Endodermal cell (in vitro differentiated cells): ENCODE data around the gene PHF12. TPM values are rescaled to one million over a fixed set of nuclear protein-coding genes. Genes with fewer than 3 reads are reported as not detected.

Experiments
- DNase-seq: peaks from one replicate; pipeline ENCODE4 v3.0.0-alpha.2; 2017
- H3K27ac ChIP-seq: 2 replicates; pipeline ENCODE4 v1.5.1; 2013; ENCODE audit warnings: mild to moderate bottlenecking, low read depth, low read length, moderate library complexity
- H3K27me3 ChIP-seq: 2 replicates; pipeline ENCODE4 v1.6.1; 2013; ENCODE audit warnings: mild to moderate bottlenecking, low read length, moderate library complexity; ENCODE audit not compliant: insufficient read depth, control insufficient read depth, poor library complexity, severe bottlenecking
- H3K36me3 ChIP-seq: 2 replicates; pipeline ENCODE4 v1.7.0; 2013; ENCODE audit warnings: mild to moderate bottlenecking, low read length, moderate library complexity; ENCODE audit not compliant: control insufficient read depth, insufficient read depth
- H3K4me1 ChIP-seq: one replicate; pipeline ENCODE4 v1.7.0; 2013; ENCODE audit warnings: low read length; ENCODE audit not compliant: control insufficient read depth, insufficient read depth
- H3K4me3 ChIP-seq: 2 replicates; pipeline ENCODE4 v1.5.1; 2013; ENCODE audit warnings: mild to moderate bottlenecking, low read length, moderate library complexity
- H3K9ac ChIP-seq: 2 replicates; pipeline ENCODE4 v1.6.1; 2013; ENCODE audit warnings: mild to moderate bottlenecking, low read length, moderate library complexity; ENCODE audit not compliant: poor library complexity, severe bottlenecking; ENCODE audit errors: extremely low read depth
- H3K9me3 ChIP-seq: 2 replicates; pipeline ENCODE4 v1.6.1; 2013; ENCODE audit warnings: mild to moderate bottlenecking, low read length, moderate library complexity; ENCODE audit not compliant: control insufficient read depth
- H3K27ac Mint-ChIP-seq: 2 replicates; pipeline ENCODE4 v1.8.0; 2020; ENCODE audit warnings: mixed read lengths
- H3K27me3 Mint-ChIP-seq: 2 replicates; pipeline ENCODE4 v1.8.0; 2021; ENCODE audit warnings: mild to moderate bottlenecking, mixed read lengths; ENCODE audit not compliant: insufficient read depth
- H3K36me3 Mint-ChIP-seq: 2 replicates; pipeline ENCODE4 v1.8.0; 2020; ENCODE audit warnings: low read depth, mixed read lengths
- H3K4me1 Mint-ChIP-seq: 2 replicates; pipeline ENCODE4 v1.8.0; 2020; ENCODE audit warnings: mixed read lengths
- H3K4me3 Mint-ChIP-seq: 2 replicates; pipeline ENCODE4 v1.8.0; 2020; ENCODE audit warnings: mild to moderate bottlenecking, moderate library complexity, mixed read lengths
- H3K9me3 Mint-ChIP-seq: 2 replicates; pipeline ENCODE4 v1.8.0; 2020; ENCODE audit warnings: mild to moderate bottlenecking, mixed read lengths
- CTCF ChIP-seq: fragments of 200-600 bp; sonication (generic); conservative IDR thresholded peaks from 2 replicates; pipeline ENCODE4 v1.5.0; 2021; ENCODE audit warnings: antibody characterized with exemption, mild to moderate bottlenecking
- WGBS, 2 experiments: methylation state at CpG; one replicate each; pipeline versions ENCODE4 v1.1.5 to v1.1.7; 2013; ENCODE audit warnings: missing lambda C conversion rate in 2 of 2, mixed read lengths in 1 of 2; ENCODE audit not compliant: insufficient coverage in 1 of 2, insufficient read length in 1 of 2; 5-methylcytosine and 5-hydroxymethylcytosine counted together
- total RNA-seq, 2 donors: library from RNA; stranded (reverse); fragmentation: NEBNext Ultra II Directional in 1 of 2; extraction: Animal tissue kit (Norgen Biotek cat#: 25700) in 1 of 2; gene quantifications; 2 replicates in 1 of 2; 3 replicates in 1 of 2; pipeline ENCODE4 v1.2.1, GENCODE V29; 2021

The PHF12 gene
- total RNA-seq, 2 donors from 2014 or later = 60.0 to 61.0 TPM

- Histone ChIP-seq H3K9ac (no peak overlapping the region), H3K9me3 (no peaks in the 10 kb centered on the region), H3K27me3 (no peaks in the 10 kb centered on the region), H3K27ac (no peak overlapping the region), H3K36me3 (no peaks in the 10 kb centered on the region), H3K4me3 (no peak overlapping the region), H3K4me1 (peaks cover 11% of the 10 kb centered on the region)
- Mint-ChIP-seq H3K4me1 (peaks cover 10% of the 10 kb centered on the region), H3K27ac (no peak overlapping the region), H3K9me3 (no peaks in the 10 kb centered on the region), H3K27me3 (peaks cover 11% of the 10 kb centered on the region), H3K36me3 (no peaks in the 10 kb centered on the region), H3K4me3 (no peak overlapping the region)
- DNase-seq = peak; percentile 46
- no peak for TF ChIP-seq CTCF
- 81 to 88% methylated on average over 5 to 8 of the region's 8 CpGs for WGBS, 2 experiments
Observed at GRCh38 chr17:28963841-28964240, 12.5 kb upstream of the PHF12 start.

DNA sequence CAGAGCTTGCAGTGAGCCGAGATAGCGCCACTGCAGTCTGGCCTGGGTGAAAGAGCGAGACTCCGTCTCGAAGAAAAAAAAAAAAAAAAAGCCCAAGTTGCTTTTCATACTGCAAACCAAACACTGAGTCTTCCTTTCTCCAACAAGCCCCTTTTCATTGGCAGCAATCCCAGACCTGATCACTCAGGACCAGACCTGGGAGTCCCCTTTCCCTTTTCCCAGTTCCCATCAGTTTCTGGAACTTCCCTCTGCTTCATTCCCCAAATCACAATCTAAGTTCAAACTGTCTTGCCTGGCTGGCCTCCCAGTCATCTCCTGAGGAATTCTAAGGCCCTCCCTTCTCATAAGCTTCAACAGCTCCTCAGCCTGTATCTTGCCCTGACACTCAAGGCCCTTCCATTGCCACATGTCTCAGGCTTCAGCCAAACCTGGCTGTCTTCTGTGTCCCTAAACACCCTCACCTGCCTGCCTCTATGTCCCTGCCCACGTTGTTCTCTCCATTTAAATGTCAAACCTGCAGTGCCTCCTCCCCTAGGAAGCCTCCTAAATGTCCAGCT is 11.8 kb upstream of the PHF12 start:
- WGBS, 2 experiments = 73 to 80% methylated on average over 3 to 6 of the region's 6 CpGs
- H3K9me3 ChIP-seq = no peaks in the 10 kb centered on the region
- TF ChIP-seq CTCF = no peak
- no peaks in the 10 kb centered on the region for H3K36me3 ChIP-seq
- Mint-ChIP-seq H3K4me1 (peaks cover 2% of the 10 kb centered on the region), H3K27ac (no peak overlapping the region), H3K4me3 (no peak overlapping the region), H3K27me3 (peaks cover 11% of the 10 kb centered on the region), H3K9me3 (no peaks in the 10 kb centered on the region), H3K36me3 (no peaks in the 10 kb centered on the region)
- no peak overlapping the region for H3K4me3 ChIP-seq
- no peak for DNase-seq
- H3K27ac ChIP-seq = no peak overlapping the region
- H3K27me3 ChIP-seq = no peaks in the 10 kb centered on the region
- H3K9ac ChIP-seq = no peak overlapping the region
- peaks cover 5% of the 10 kb centered on the region for H3K4me1 ChIP-seq

DNA sequence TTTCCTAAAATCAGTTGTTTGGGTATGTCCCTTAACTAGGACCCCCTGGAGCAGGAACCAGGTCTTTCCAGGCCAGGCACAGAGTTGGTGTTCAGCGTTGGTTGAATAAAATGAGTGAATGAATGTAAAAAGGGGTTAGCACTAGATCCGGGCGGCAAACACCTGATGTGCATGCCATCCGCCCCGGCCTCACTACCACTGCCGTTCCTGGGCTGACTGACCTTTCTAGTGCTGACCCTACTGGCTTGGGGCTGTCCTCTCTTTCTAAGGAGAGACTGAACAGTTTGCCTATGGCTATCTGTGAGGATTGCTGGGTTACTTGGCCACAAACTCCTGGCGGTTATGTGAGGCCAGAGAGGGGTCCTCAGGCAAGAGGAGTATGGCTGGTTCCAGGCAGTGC is 10.1 kb upstream of the PHF12 start:
- Mint-ChIP-seq H3K9me3 (no peaks in the 10 kb centered on the region), H3K27me3 (peaks cover 11% of the 10 kb centered on the region), H3K36me3 (no peaks in the 10 kb centered on the region), H3K4me1 (no peaks in the 10 kb centered on the region), H3K4me3 (no peak overlapping the region), H3K27ac (no peak overlapping the region)
- Histone ChIP-seq H3K9me3 (no peaks in the 10 kb centered on the region), H3K4me3 (no peak overlapping the region), H3K27ac (no peak overlapping the region), H3K36me3 (no peaks in the 10 kb centered on the region), H3K9ac (no peak overlapping the region), H3K4me1 (no peaks in the 10 kb centered on the region), H3K27me3 (no peaks in the 10 kb centered on the region)
- no peak for DNase-seq
- 94 to 99% methylated on average over 7 of the region's 7 CpGs for WGBS, 2 experiments
- no peak for TF ChIP-seq CTCF
